Keratinocyte (primary cell): Measurements from ENCODE around the gene ZCCHC24.

ENCODE experiments used
- EZH2 ChIP-seq: IDR thresholded peaks from one replicate; pipeline ENCODE4 v1.6.1; 2012; ENCODE audit warnings: inconsistent platforms, mild to moderate bottlenecking, low read length, moderate library complexity
- TF ChIP-seq, protein P1 (sequence below), 3 experiments: IDR thresholded peaks in 1 of 3; conservative IDR thresholded peaks in 1 of 3; optimal IDR thresholded peaks in 1 of 3; 2 replicates in 2 of 3; 3 replicates in 1 of 3; pipeline versions ENCODE3 to v1.5.1; 2011; ENCODE audit warnings: low read length in 3 of 3, mild to moderate bottlenecking in 3 of 3, moderate library complexity in 2 of 3, control low read depth in 1 of 3, inconsistent platforms in 1 of 3; ENCODE audit not compliant: insufficient read depth in 2 of 3; ENCODE audit errors: extremely low read depth in 1 of 3

DNA sequence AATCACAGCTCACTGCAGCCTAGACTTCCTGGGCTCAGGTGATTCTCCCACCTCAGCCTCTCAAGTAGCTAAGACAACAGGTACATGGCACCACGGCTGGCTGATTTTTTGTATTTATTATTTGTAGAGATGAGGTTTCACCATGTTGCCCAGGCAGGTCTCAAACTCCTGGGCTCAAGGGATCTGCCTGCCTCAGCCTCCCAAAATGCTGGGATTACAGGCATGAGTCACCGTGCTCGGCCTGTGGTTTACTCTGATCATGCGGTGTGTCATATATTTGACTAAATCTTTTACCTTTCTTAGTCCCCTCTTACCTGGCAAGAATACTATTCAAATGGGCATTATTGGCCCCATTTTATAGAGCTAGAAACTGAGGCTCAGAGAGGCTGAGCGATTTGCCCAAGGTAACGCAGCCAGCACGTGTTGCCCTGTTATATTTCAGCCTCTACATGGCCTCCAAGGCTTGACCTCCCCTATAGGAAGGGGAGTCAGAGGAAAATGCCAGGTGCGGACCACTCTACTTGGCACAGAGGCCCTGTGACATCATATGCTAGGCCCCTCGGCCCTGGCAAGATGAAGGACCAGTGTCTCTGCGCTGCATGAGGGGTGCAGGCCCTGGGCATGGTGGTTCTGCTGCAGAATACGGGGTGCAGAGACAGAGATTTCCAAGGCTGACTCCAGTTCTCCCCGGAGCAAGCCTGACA is 8.2 kb downstream of the ZCCHC24 start:
- no peak for TF ChIP-seq EZH2
- TF ChIP-seq, protein P1, sequence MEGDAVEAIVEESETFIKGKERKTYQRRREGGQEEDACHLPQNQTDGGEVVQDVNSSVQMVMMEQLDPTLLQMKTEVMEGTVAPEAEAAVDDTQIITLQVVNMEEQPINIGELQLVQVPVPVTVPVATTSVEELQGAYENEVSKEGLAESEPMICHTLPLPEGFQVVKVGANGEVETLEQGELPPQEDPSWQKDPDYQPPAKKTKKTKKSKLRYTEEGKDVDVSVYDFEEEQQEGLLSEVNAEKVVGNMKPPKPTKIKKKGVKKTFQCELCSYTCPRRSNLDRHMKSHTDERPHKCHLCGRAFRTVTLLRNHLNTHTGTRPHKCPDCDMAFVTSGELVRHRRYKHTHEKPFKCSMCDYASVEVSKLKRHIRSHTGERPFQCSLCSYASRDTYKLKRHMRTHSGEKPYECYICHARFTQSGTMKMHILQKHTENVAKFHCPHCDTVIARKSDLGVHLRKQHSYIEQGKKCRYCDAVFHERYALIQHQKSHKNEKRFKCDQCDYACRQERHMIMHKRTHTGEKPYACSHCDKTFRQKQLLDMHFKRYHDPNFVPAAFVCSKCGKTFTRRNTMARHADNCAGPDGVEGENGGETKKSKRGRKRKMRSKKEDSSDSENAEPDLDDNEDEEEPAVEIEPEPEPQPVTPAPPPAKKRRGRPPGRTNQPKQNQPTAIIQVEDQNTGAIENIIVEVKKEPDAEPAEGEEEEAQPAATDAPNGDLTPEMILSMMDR (optimal IDR thresholded peaks at IDR 0.05 in 1 of 3, IDR thresholded peaks at IDR 0.05 in 1 of 3, conservative IDR thresholded peaks at IDR 0.05 in 1 of 3; ENCODE audit: extremely low read depth in 1 of 3, insufficient read depth in 2 of 3, low read length in 3 of 3): no peak
